ENCODE data around the gene LMO2. TPM values are rescaled to one million over a fixed set of nuclear protein-coding genes. Genes with fewer than 3 reads are reported as not detected.
"Not testable (repeated sequence)": the region's sequence is repeated elsewhere in the genome, so short reads cannot be mapped to it uniquely, and the experiment has no call there.

The LMO2 gene
- total RNA-seq, 1 donor from 2014 or later, result not detected

DNA sequence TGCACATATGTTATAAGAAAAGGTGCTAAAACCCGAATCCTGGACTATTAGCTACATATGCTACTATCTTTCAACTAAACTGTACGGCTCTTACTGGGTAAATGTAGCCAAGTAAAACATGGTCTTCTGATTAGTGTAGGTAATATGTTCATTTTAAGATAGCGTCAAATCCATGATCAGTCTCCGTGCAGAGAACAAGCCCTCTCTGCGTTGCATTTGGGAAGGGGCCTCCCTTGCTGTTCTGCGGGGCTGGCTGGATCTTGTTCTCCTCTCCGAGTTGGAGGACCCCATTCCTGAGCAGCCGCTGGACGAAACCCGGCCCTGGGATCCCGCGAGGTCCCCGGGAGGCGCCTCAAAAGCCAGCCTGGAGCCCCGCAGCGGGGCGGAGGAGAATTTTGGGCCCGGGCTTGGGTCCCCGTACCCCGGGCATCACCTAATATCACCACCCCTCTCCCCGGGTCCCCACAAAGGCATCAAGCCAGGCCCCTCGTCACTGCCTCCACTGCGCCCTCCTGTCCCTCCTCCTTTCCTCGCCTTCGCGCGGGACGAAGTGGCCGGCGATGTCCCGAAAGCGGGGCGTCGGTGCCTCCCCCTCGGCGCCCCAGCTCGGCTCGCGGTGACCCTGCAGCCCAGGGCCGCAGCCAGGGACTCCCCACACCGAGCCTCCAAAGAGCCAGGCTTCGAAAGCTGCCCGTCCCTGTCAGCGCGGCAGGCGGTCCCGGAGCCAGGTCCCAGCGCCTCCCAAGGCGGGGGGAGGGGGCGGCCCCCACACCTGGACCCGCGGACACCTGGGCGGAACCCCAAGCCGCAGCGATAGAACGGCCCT, 63.1 kb downstream of the LMO2 start:
- DNase-seq, result no peak
- H3K9me3 Mint-ChIP-seq, result no peaks in the 10 kb centered on the region
- H3K27ac Mint-ChIP-seq, result no peak overlapping the region
- H3K27me3 Mint-ChIP-seq, result peaks cover 52% of the 10 kb centered on the region
- H3K4me3 Mint-ChIP-seq, result no peak overlapping the region
- peaks cover 2% of the 10 kb centered on the region for H3K4me1 Mint-ChIP-seq
- intact Hi-C loops (cut with micrococcal nuclease), result loop anchor here (1.0 kb wide), 2 partner anchors 21 to 113 kb away; no protein-coding TSS in a partner anchor
- no peaks in the 10 kb centered on the region for H3K36me3 Mint-ChIP-seq (ENCODE audit: low read depth)

GRCh38 chr11:33827206-33827605, 64.7 kb downstream of the LMO2 start:
- intact Hi-C loops (cut with micrococcal nuclease), result no loop called here
- peaks cover 59% of the 10 kb centered on the region for H3K27me3 Mint-ChIP-seq

GRCh38 chr11:33825854-33826560, 65.9 kb downstream of the LMO2 start:
- Mint-ChIP-seq H3K4me3 (no peak overlapping the region), H3K36me3 (ENCODE audit: low read depth) (no peaks in the 10 kb centered on the region), H3K27me3 (peaks cover 53% of the 10 kb centered on the region), H3K4me1 (peaks cover 2% of the 10 kb centered on the region), H3K9me3 (no peaks in the 10 kb centered on the region), H3K27ac (no peak overlapping the region)
- no peak for DNase-seq
- intact Hi-C loops (cut with micrococcal nuclease), result no loop called here

More at GRCh38 chr11:33827206-33827605, 64.7 kb downstream of the LMO2 start:
- H3K4me1 Mint-ChIP-seq, result peaks cover 2% of the 10 kb centered on the region
- H3K36me3 Mint-ChIP-seq (ENCODE audit: low read depth), result no peaks in the 10 kb centered on the region
- no peak for DNase-seq
- no peaks in the 10 kb centered on the region for H3K9me3 Mint-ChIP-seq
- H3K27ac Mint-ChIP-seq, result no peak overlapping the region
- no peak overlapping the region for H3K4me3 Mint-ChIP-seq

DNA sequence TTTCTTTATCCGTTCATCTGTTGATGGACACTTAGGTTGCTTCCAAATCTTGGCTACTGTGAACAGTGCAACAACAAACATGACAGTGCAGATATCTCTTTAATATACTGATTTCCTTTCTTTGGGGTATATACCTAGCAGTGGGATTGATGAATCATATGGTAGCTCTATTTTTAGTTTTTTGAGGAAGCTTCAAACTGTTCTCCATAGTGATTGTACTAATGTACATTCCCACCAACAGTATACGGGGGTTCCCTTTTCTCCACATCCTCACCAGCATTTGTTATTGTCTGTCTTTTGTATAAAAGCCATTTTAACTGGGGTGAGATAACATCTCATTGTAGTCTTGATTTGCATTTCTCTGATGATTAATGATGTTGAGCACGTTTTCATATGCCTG, 68.9 kb downstream of the LMO2 start:
- H3K36me3 Mint-ChIP-seq (ENCODE audit: low read depth); H3K4me3 Mint-ChIP-seq; DNase-seq; intact Hi-C loops (cut with micrococcal nuclease); H3K27ac Mint-ChIP-seq; H3K9me3 Mint-ChIP-seq; H3K4me1 Mint-ChIP-seq: not testable (repeated sequence)
- H3K27me3 Mint-ChIP-seq, result peaks cover 40% of the 10 kb centered on the region

DNA sequence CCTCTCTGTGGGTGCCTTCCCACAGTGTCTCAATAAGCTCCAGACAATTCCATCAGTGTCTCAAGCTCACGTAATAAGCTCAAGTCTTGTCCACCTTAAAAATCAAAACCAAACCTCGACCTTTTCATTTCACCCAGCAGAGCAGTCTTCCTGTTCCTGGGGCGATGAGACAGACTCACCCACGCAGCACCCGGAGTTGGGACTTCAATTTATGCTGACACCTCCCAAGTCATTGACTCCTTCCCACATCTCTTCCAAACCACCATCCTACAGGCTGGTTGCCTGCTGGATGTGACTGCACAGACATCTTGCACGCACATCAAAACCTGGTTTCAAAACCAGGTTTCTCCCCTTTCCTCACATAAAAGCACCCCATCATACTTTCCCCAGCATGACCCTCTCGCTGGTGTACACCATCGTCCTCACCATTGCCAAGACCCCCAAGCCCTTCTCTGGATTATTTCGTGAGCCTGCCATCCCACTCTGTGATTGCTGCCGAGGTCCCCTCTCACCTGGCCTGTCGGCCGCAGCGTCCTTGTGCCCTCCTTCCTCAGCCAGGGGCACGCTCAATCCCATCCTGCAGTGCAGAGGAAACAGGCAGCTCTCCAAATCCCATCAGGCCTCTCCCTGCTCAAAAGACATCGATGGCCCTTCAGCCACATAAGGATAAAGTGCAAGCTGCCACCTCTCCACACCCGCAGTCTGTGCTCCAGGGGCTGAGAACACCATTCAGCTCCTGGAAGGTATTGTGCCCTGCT, 72.4 kb downstream of the LMO2 start:
- no peak overlapping the region for H3K27ac Mint-ChIP-seq
- H3K9me3 Mint-ChIP-seq, result no peaks in the 10 kb centered on the region
- intact Hi-C loops (cut with micrococcal nuclease), result no loop called here
- H3K4me3 Mint-ChIP-seq, result no peak overlapping the region
- peaks cover 27% of the 10 kb centered on the region for H3K27me3 Mint-ChIP-seq
- H3K36me3 Mint-ChIP-seq (ENCODE audit: low read depth), result no peaks in the 10 kb centered on the region
- DNase-seq, result peak; percentile 19
- H3K4me1 Mint-ChIP-seq, result no peaks in the 10 kb centered on the region

Other genes starting within 250 kb of the LMO2 start
- gene C11orf91, start 191.2 kb downstream of the LMO2 start, total RNA-seq, result 0.51 TPM in 1 of 2 replicates, not detected in the other
- 94.1 and 98.7 TPM in 2 replicates for gene CD59, start 155.7 kb downstream of the LMO2 start, total RNA-seq
- 18.1 and 20.9 TPM in 2 replicates for gene FBXO3, start 117.6 kb downstream of the LMO2 start, total RNA-seq
- gene CAPRIN1, start 159.7 kb upstream of the LMO2 start, total RNA-seq, result 318 and 321 TPM in 2 replicates
- gene NAT10, start 213.6 kb upstream of the LMO2 start, total RNA-seq, result 162 and 169 TPM in 2 replicates